ENCODE results near the gene POLG.

Gene POLG

GRCh38 chr15:89374086-89374981 lies 39.7 kb upstream of the POLG start:
- H3K4me3 ChIP-seq (ENCODE audit: low read depth, low read length): no peak overlapping the region
- no peak for DNase-seq (ENCODE audit: low read depth, low spot score)
- in situ Hi-C loops (cut with HindIII; ENCODE audit: low sequenced_read_pairs): no loop called here
- no peak for TF ChIP-seq CTCF (IDR thresholded peaks at IDR 0.05; ENCODE audit: low read depth, low read length)

- H3K4me3 ChIP-seq (ENCODE audit: low read depth, low read length): no peak overlapping the region
- in situ Hi-C loops (cut with HindIII; ENCODE audit: low sequenced_read_pairs): no loop called here
- DNase-seq (ENCODE audit: low read depth, low spot score): no peak
- TF ChIP-seq CTCF (IDR thresholded peaks at IDR 0.05; ENCODE audit: low read depth, low read length): no peak
Measured at GRCh38 chr15:89372069-89372935, 37.7 kb upstream of the POLG start.

GRCh38 chr15:89371228-89372044 lies 36.8 kb upstream of the POLG start:
- in situ Hi-C loops (cut with HindIII; ENCODE audit: low sequenced_read_pairs): no loop called here

GRCh38 chr15:89370978-89371227 lies 36.3 kb upstream of the POLG start:
- DNase-seq (ENCODE audit: low read depth, low spot score): no peak
- H3K4me3 ChIP-seq (ENCODE audit: low read depth, low read length): no peak overlapping the region
- in situ Hi-C loops (cut with HindIII; ENCODE audit: low sequenced_read_pairs): no loop called here
- no peak for TF ChIP-seq CTCF (IDR thresholded peaks at IDR 0.05; ENCODE audit: low read depth, low read length)

More at GRCh38 chr15:89371228-89372044, 36.8 kb upstream of the POLG start:
- TF ChIP-seq CTCF (IDR thresholded peaks at IDR 0.05; ENCODE audit: low read depth, low read length): no peak
- H3K4me3 ChIP-seq (ENCODE audit: low read depth, low read length): no peak overlapping the region
- DNase-seq (ENCODE audit: low read depth, low spot score): no peak

- no peak for DNase-seq (ENCODE audit: low read depth, low spot score)
- in situ Hi-C loops (cut with HindIII; ENCODE audit: low sequenced_read_pairs): no loop called here
- no peak overlapping the region for H3K4me3 ChIP-seq (ENCODE audit: low read depth, low read length)
- no peak for TF ChIP-seq CTCF (IDR thresholded peaks at IDR 0.05; ENCODE audit: low read depth, low read length)
Measured at GRCh38 chr15:89370120-89370977, 35.7 kb upstream of the POLG start.
